Colon (tissue), 2 donors: ENCODE measurements around the gene CYSLTR2.

Source experiments
- FAIRE-seq: peaks from 2 replicates; lab custom pipeline; 2012; peaks lifted over from hg19 to GRCh38; lab: Jason Lieb, UNC
- donor health status: control.
- donor health status: control.

Gene CYSLTR2

GRCh38 chr13:48653472-48653939 is at the start of gene CYSLTR2:
TSS of gene CYSLTR2 (plus strand) at chr13:48653929. CDS start at chr13:48706818, 52,889 bp downstream.
- FAIRE-seq, result no peak

- no peak for FAIRE-seq
These were observed 38.7 kb upstream of the CYSLTR2 start for GRCh38 chr13:48615049-48615448.

GRCh38 chr13:48618937-48619336 is 34.8 kb upstream of the CYSLTR2 start:
- FAIRE-seq, result no peak

GRCh38 chr13:48621056-48621455 is 32.7 kb upstream of the CYSLTR2 start:
- no peak for FAIRE-seq

- no peak for FAIRE-seq
These were observed 29.7 kb upstream of the CYSLTR2 start for GRCh38 chr13:48624016-48624415.

- FAIRE-seq, result no peak
These were observed 28.9 kb upstream of the CYSLTR2 start for GRCh38 chr13:48624858-48625257.

- FAIRE-seq, result no peak
These were observed 28.2 kb upstream of the CYSLTR2 start for GRCh38 chr13:48625413-48626076.

GRCh38 chr13:48626077-48626449 is 27.7 kb upstream of the CYSLTR2 start:
- FAIRE-seq, result no peak

- no peak for FAIRE-seq
These were observed 26.8 kb upstream of the CYSLTR2 start for GRCh38 chr13:48626726-48627451.

- FAIRE-seq, result no peak
These were observed 24.5 kb upstream of the CYSLTR2 start for GRCh38 chr13:48629277-48629676.

- no peak for FAIRE-seq
These were observed 23.4 kb upstream of the CYSLTR2 start for GRCh38 chr13:48630291-48630690.

GRCh38 chr13:48630773-48631172 is 23.0 kb upstream of the CYSLTR2 start:
- FAIRE-seq, result no peak

GRCh38 chr13:48631441-48631840 is 22.3 kb upstream of the CYSLTR2 start:
- FAIRE-seq, result no peak

- no peak for FAIRE-seq
These were observed 20.0 kb upstream of the CYSLTR2 start for GRCh38 chr13:48633700-48634099.

- FAIRE-seq, result no peak
These were observed 19.1 kb upstream of the CYSLTR2 start for GRCh38 chr13:48634636-48635035.

GRCh38 chr13:48635478-48635877 is 18.3 kb upstream of the CYSLTR2 start:
- FAIRE-seq, result no peak

GRCh38 chr13:48636550-48636949 is 17.2 kb upstream of the CYSLTR2 start:
- no peak for FAIRE-seq

- FAIRE-seq, result no peak
These were observed 16.1 kb upstream of the CYSLTR2 start for GRCh38 chr13:48637601-48638000.

- FAIRE-seq, result no peak
These were observed 13.0 kb upstream of the CYSLTR2 start for GRCh38 chr13:48640767-48641166.

GRCh38 chr13:48641404-48641803 is 12.3 kb upstream of the CYSLTR2 start:
- FAIRE-seq, result no peak

GRCh38 chr13:48642061-48642460 is 11.7 kb upstream of the CYSLTR2 start:
- no peak for FAIRE-seq

- FAIRE-seq, result no peak
These were observed 10.6 kb upstream of the CYSLTR2 start for GRCh38 chr13:48643159-48643558.

- no peak for FAIRE-seq
These were observed 9.6 kb upstream of the CYSLTR2 start for GRCh38 chr13:48644141-48644540.

- FAIRE-seq, result no peak
These were observed 8.8 kb upstream of the CYSLTR2 start for GRCh38 chr13:48644951-48645350.
